Measurements from ENCODE around the gene UCHL5. TPM values are rescaled to one million over a fixed set of nuclear protein-coding genes. Genes with fewer than 3 reads are reported as not detected.

The UCHL5 gene
- total and polyA plus RNA-seq, 2 of the 13 experiments (the other 11 are each of a cell fraction or from before 2014, with no cell fraction given), result 18.2 to 44.1 TPM

- DNase-seq (ENCODE audit: low spot score) (no peak), ATAC-seq (no peak), FAIRE-seq (no peak)
- H3K27me3 ChIP-seq (ENCODE audit: control insufficient read depth in 1 of 2, insufficient read depth in 2 of 2, low read length in 2 of 2), result no peaks in the 10 kb centered on the region; a peak in 1 of 5 replicates
- peak overlapping the region; percentile 70 to 93 (median 82) for H3K4me3 ChIP-seq (replicated peaks in 1 of 3; ENCODE audit: insufficient read depth in 1 of 3, low read depth in 2 of 3, low read length in 3 of 3)
- ChIA-PET CTCF (ENCODE audit: low intra/inter-chr PET ratio, low total read pairs) (interaction anchor here (1.3 kb wide), 1 partner anchor 16 kb away, joined by 7 read pairs; the partner anchor contains the start of gene CDC73), POLR2A (interaction anchor here (0.5 to 2.9 kb wide), 6 partner anchors 10 to 404 kb away, joined by 3 to 31 read pairs (median 12); partner anchors contain the start of genes CDC73, RO60 and UCHL5)
- no peaks in the 10 kb centered on the region for H4K20me1 ChIP-seq (ENCODE audit: insufficient read depth, low read length)
- H3K4me1 ChIP-seq (ENCODE audit: insufficient read depth, low read length), result peaks cover 63% of the 10 kb centered on the region
- H3K36me3 ChIP-seq (replicated peaks in 1 of 2; ENCODE audit: control insufficient read depth in 1 of 2, insufficient read depth in 2 of 2, low read length in 2 of 2), result no peaks in the 10 kb centered on the region
- in situ Hi-C loops (cut with HindIII; ENCODE audit: extremely low pct_ligation_motif_present, low pct_unique_long_range_greater_than_20kb), result no loop called here
- no peak for TF ChIP-seq FOXK1 (CRISPR knock-in tag; IDR thresholded peaks at IDR 0.05; ENCODE audit: borderline replicate concordance, low read depth)
- TF ChIP-seq CREB1 (IDR thresholded peaks at IDR 0.05), result no peak
- 0 out of 2 replicates have a peak, but pooled peaks have one; percentile 28 for TF ChIP-seq CREB1 (CRISPR knock-in tag; IDR thresholded peaks at IDR 0.05)
- H3K27ac ChIP-seq (ENCODE audit: extremely low read length, insufficient read depth, low read length), result peak overlapping the region; percentile 89
- H3K9me3 ChIP-seq (ENCODE audit: low read length), result no peaks in the 10 kb centered on the region
- peaks cover 31% of the 10 kb centered on the region for H3K79me2 ChIP-seq (ENCODE audit: insufficient read depth, low read length)
- H3K9ac ChIP-seq (ENCODE audit: insufficient read depth, low read depth, low read length), result peak overlapping the region; percentile 78
- peak overlapping the region; percentile 76 for H2AFZ ChIP-seq (ENCODE audit: low read length)
- TSS peak; percentile 96 for BruUV-seq (replicated peaks)
- intact Hi-C loops (cut with micrococcal nuclease; ENCODE audit: unreplicated experiment), result loop anchor here (1.0 kb wide), 1 partner anchor 17 kb away; the partner anchor contains the start of gene CDC73
- peak overlapping the region; percentile 84 for H3K4me2 ChIP-seq (ENCODE audit: low read depth, low read length)
- 41% methylated on average over 4 of the region's 4 CpGs for WGBS (ENCODE audit: low lambda C conversion rate)
Observed at GRCh38 chr1:193105821-193106177, 46.6 kb upstream of the UCHL5 start.

DNA sequence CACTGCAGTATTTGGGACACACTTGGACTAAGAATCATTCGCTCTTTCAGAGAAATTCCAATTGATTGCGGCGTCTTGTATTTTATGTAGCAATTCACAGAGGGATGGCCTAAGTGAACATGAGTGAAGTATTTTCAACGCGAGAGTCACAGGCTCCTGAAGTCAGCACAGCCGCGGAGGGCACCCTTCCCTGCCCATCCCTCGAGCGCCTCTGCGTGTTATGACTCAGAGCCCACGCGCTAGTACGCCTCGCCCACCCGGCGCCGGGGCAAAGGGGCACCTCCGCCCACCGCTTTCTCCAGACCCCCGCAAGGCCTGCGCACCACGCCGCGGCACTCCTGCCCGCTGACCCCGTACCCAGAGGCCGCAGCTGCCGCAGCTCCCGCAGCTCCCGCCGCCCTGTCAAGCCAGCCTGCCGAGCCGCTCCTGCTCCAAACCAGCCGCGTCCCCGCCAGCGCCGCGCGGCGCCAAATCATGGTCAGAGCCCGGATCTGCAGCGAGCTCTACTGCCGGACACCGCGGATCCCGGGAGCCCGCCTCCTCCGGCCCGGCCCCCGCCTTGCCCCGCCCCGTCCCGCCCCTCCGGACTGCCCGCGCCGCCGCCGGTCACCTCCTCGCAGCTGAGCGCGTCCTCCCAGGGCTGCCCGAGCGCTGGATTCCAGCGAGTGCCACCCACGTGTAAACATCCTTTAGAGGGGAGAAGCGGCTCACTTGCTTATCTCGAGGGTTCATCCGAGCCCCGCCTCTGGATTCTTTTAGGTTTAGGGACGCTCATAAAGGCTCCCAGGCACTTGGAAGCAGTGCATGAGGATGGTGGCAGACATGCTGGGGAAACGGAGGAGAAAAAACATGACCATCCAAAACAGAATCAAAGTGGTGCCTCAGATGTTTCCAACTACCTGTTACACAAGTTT is 46.0 kb upstream of the UCHL5 start, which contains the start of gene GLRX2:
TSS of gene GLRX2 (minus strand) at position 508 of the 914 bp plus-strand sequence. CDS start at position 476, 32 bp downstream.
- H3K9ac ChIP-seq (ENCODE audit: insufficient read depth, low read depth, low read length), result peak within 1 kb of the TSS; percentile 78
- no peaks in the 10 kb centered on the region for H4K20me1 ChIP-seq (ENCODE audit: insufficient read depth, low read length)
- CTCF ChIA-PET (ENCODE audit: low intra/inter-chr PET ratio, low total read pairs), result interaction anchor here (1.3 kb wide), 2 partner anchors 16 to 17 kb away, joined by 4 to 7 read pairs; partner anchors contain the start of gene CDC73
- FAIRE-seq, result no peak
- POLR2A ChIA-PET, result interaction anchor here (0.5 to 2.9 kb wide), 6 partner anchors 11 to 403 kb away, joined by 3 to 31 read pairs (median 12); partner anchors contain the start of genes CDC73, RO60 and UCHL5
- peaks cover 2 to 5% of the 10 kb centered on the region in 2 experiments; a peak in 3 of 5 replicates for H3K36me3 ChIP-seq (replicated peaks in 1 of 2; ENCODE audit: control insufficient read depth in 1 of 2, insufficient read depth in 2 of 2, low read length in 2 of 2)
- intact Hi-C loops (cut with micrococcal nuclease; ENCODE audit: unreplicated experiment) (loop anchor here (1.0 kb wide), 2 partner anchors 17 to 45 kb away; partner anchors contain the start of gene CDC73), in situ Hi-C loops (cut with HindIII; ENCODE audit: extremely low pct_ligation_motif_present, low pct_unique_long_range_greater_than_20kb) (no loop called here)
- peak within 1 kb of the TSS; percentile 76 for H2AFZ ChIP-seq (ENCODE audit: low read length)
- peaks cover 31% of the 10 kb centered on the region for H3K79me2 ChIP-seq (ENCODE audit: insufficient read depth, low read length)
- no TSS peak for BruUV-seq (replicated peaks)
- whole genome bisulfite sequencing (ENCODE audit: low lambda C conversion rate), result under 1% methylated on average over 14 of the region's 73 CpGs
- DNase-seq (ENCODE audit: low spot score), result peak; percentile 66
- peak within 1 kb of the TSS; percentile 84 for H3K4me2 ChIP-seq (ENCODE audit: low read depth, low read length)
- ATAC-seq, result peak; percentile 96
- no peaks in the 10 kb centered on the region for H3K9me3 ChIP-seq (ENCODE audit: low read length)
- peak within 1 kb of the TSS; percentile 89 for H3K27ac ChIP-seq (ENCODE audit: extremely low read length, insufficient read depth, low read length)
- H3K27me3 ChIP-seq (ENCODE audit: control insufficient read depth in 1 of 2, insufficient read depth in 2 of 2, low read length in 2 of 2), result no peaks in the 10 kb centered on the region; a peak in 1 of 5 replicates
- peaks cover 56% of the 10 kb centered on the region for H3K4me1 ChIP-seq (ENCODE audit: insufficient read depth, low read length)
- peak within 1 kb of the TSS; percentile 70 to 93 (median 82) for H3K4me3 ChIP-seq (replicated peaks in 1 of 3; ENCODE audit: insufficient read depth in 1 of 3, low read depth in 2 of 3, low read length in 3 of 3)
- TF ChIP-seq TEAD2 (CRISPR knock-in tag; IDR thresholded peaks at IDR 0.05) (no peak), ZNF263 (CRISPR knock-in tag; IDR thresholded peaks at IDR 0.05) (peak; percentile 14; the same call in 1 of the 2 replicates), NFE2L1 (CRISPR knock-in tag; IDR thresholded peaks at IDR 0.05; ENCODE audit: borderline replicate concordance) (no peak), YEATS4 (CRISPR knock-in tag; IDR thresholded peaks at IDR 0.05; ENCODE audit: borderline replicate concordance) (peak; percentile 74; the same call in 1 of the 2 replicates), ZNF282 (IDR thresholded peaks at IDR 0.05; ENCODE audit: partially characterized antibody) (no peak), NFKBIZ (CRISPR knock-in tag; IDR thresholded peaks at IDR 0.05) (no peak; the same call in 1 of the 2 replicates), HDAC1 (CRISPR knock-in tag; IDR thresholded peaks at IDR 0.05) (peak; percentile 68), ZNF530 (CRISPR knock-in tag; IDR thresholded peaks at IDR 0.05; ENCODE audit: low read depth) (no peak), IRF9 (CRISPR knock-in tag; IDR thresholded peaks at IDR 0.05; ENCODE audit: borderline replicate concordance) (peak; percentile 69), FOXO1 (CRISPR knock-in tag; IDR thresholded peaks at IDR 0.05) (no peak; the same call in 1 of the 2 replicates)
- TF ChIP-seq, protein P1, sequence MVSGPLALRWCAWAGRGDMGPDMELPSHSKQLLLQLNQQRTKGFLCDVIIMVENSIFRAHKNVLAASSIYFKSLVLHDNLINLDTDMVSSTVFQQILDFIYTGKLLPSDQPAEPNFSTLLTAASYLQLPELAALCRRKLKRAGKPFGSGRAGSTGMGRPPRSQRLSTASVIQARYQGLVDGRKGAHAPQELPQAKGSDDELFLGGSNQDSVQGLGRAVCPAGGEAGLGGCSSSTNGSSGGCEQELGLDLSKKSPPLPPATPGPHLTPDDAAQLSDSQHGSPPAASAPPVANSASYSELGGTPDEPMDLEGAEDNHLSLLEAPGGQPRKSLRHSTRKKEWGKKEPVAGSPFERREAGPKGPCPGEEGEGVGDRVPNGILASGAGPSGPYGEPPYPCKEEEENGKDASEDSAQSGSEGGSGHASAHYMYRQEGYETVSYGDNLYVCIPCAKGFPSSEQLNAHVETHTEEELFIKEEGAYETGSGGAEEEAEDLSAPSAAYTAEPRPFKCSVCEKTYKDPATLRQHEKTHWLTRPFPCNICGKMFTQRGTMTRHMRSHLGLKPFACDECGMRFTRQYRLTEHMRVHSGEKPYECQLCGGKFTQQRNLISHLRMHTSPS (CRISPR knock-in tag; IDR thresholded peaks at IDR 0.05; ENCODE audit: low read depth), result 0 out of 2 replicates have a peak, but pooled peaks have one; percentile 31

Data from HepG2 (cell line).